ENCODE measurements around the gene OR1F1.

Gene OR1F1

GRCh38 chr16:3249020-3249419, 61.0 kb downstream of the OR1F1 start:
- no peak for DNase-seq (ENCODE audit: low read depth)

GRCh38 chr16:3249451-3249850, 61.4 kb downstream of the OR1F1 start:
- no peak for DNase-seq (ENCODE audit: low read depth)

GRCh38 chr16:3252967-3253366, 65.0 kb downstream of the OR1F1 start:
- no peak for DNase-seq (ENCODE audit: low read depth)

GRCh38 chr16:3254309-3254708, 66.3 kb downstream of the OR1F1 start:
- DNase-seq (ENCODE audit: low read depth) = no peak
